LNCaP clone FGC (cell line): ENCODE data around the gene EPB41L2.

ENCODE experiments used
- DNase-seq: peaks from one replicate; pipeline ENCODE4 v3.0.0-alpha.2; 2011; ENCODE audit warnings: low read depth
- H3K4me3 ChIP-seq: 2 replicates; pipeline ENCODE4 v1.5.1; 2011; ENCODE audit warnings: mild to moderate bottlenecking, low read depth, low read length, control low read depth
- TF ChIP-seq, protein P1 (sequence below): IDR thresholded peaks from 2 replicates; pipeline ENCODE4 v1.5.1; 2012; ENCODE audit warnings: mild to moderate bottlenecking; ENCODE audit not compliant: control insufficient read depth, insufficient read depth; ENCODE audit errors: extremely low read depth

EPB41L2 gene

DNA sequence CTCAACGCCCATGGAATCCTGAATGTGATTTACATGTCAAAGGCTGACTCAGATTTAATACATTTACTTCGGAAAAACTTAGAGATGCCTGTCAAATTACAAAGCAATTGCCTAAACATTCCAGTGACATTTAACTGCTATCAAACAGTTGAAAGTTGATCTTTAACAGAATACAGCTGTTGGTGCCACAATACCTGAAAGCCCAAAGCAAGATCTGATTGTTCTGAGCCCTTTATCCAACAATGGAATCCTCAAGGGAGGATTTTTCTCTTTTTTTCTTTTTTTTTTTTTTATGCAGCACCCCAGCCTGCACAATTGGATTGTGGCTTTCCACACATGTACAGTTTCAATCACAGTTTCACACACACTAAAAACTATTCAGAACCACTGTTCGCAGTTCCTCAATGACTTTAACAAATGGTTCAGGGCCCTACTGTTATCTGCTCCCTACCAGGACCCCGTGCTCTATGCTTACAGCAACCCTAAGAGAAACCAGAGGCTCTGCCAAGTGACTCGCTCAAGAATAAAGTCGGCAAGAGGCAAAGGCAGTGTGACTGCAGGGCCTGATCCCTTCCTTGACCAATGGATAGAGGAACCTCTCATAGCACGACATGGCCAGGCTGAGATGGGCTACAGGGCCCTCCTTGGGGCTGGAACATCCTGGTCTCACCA, 33.3 kb downstream of the EPB41L2 start:
- DNase-seq: no peak
- TF ChIP-seq, protein P1, sequence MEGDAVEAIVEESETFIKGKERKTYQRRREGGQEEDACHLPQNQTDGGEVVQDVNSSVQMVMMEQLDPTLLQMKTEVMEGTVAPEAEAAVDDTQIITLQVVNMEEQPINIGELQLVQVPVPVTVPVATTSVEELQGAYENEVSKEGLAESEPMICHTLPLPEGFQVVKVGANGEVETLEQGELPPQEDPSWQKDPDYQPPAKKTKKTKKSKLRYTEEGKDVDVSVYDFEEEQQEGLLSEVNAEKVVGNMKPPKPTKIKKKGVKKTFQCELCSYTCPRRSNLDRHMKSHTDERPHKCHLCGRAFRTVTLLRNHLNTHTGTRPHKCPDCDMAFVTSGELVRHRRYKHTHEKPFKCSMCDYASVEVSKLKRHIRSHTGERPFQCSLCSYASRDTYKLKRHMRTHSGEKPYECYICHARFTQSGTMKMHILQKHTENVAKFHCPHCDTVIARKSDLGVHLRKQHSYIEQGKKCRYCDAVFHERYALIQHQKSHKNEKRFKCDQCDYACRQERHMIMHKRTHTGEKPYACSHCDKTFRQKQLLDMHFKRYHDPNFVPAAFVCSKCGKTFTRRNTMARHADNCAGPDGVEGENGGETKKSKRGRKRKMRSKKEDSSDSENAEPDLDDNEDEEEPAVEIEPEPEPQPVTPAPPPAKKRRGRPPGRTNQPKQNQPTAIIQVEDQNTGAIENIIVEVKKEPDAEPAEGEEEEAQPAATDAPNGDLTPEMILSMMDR: no peak
- no peak overlapping the region for H3K4me3 ChIP-seq

DNA sequence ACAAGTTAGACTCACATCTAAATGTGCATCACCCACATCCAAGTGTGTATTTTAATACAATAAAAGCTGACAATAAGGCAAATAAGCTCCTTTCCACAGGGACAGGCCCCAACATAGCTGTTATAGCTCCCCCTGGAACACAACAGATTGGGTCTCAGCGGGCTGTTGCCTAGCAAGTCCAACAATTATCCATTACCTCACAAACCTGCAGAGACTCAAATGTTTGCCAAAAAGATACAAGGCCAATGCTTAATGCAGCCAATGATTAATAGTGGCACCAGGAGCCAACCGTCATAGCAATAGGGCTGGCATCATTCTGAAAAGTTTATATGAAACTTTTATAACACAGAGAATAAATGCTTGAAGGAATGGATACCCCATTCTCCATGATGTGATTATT, 35.7 kb downstream of the EPB41L2 start:
- TF ChIP-seq, protein P1: no peak
- H3K4me3 ChIP-seq: no peak overlapping the region
- DNase-seq: no peak

DNA sequence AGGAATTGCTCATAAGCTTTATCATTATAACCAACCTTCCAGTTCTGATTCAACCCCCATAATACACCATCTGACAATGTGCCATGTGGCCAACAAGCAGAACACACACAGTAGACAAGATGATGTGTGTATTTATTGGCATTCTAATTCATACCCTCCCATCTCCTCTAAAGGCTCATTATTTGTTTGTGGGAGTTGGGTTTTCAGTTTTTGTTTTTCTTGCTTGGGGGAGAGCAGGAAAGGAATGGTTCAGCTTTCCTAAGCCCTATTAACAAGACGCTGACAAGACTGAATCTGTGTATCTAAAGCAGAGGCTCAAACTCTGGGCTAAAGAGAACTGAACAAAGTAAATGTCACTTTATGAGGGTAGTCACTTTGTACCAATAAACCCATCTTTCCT, 36.8 kb downstream of the EPB41L2 start:
- H3K4me3 ChIP-seq: no peak overlapping the region

DNA sequence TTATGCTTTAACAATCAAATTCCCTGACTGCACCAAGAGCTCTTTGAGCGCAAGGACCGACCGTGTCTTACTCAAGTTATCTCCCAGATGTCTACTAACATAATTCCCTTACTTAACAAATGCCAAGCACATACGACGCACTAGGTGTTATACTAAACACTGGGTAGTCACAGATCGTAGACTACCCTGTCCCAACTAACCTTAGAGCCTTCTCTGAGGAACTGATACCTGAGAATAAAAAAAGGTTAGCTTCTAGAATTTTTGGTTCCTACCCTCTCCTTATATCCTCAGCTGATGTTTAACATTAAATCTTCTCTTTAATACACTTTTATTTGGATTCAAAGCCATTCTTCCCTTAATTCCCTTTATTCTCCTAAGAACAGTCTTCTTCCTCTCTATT, 38.5 kb downstream of the EPB41L2 start:
- TF ChIP-seq, protein P1: no peak
- H3K4me3 ChIP-seq: no peak overlapping the region

More for the DNA sequence above, 36.8 kb downstream of the EPB41L2 start:
- TF ChIP-seq, protein P1: no peak
- DNase-seq: no peak

DNA sequence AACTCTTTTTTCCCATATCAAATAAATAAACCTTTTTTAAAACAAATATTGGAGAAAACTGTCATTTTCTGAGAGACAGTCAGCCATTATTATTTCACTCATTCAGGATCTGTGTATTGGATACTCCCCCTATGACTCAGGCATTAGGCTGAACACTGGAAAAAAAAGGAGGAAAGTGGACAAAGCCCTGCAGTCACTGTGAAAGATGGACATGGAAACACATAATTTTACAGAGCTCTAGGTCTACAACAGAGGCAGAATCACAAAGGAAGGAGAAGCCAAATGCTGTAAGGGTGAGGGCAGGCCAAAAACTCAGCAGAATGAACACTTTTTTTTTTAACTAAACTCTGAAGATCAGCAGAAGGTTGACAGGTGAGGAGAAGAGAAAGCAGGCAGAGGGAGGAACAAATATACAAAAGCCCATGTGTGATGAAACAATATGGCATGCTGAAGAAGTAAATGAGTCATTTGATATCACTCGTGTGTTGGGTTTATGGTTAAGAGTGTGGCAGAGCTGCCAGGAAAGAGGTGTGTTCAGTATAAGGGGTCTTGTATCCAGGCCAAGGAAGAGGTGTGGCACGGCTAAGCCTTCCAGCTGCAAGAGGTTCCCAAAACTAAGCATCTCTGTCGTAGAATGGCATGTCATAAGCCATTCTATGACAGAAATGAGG, 39.1 kb downstream of the EPB41L2 start:
- H3K4me3 ChIP-seq: no peak overlapping the region
- DNase-seq: no peak
- TF ChIP-seq, protein P1: no peak

More for the DNA sequence above, 38.5 kb downstream of the EPB41L2 start:
- DNase-seq: no peak

DNA sequence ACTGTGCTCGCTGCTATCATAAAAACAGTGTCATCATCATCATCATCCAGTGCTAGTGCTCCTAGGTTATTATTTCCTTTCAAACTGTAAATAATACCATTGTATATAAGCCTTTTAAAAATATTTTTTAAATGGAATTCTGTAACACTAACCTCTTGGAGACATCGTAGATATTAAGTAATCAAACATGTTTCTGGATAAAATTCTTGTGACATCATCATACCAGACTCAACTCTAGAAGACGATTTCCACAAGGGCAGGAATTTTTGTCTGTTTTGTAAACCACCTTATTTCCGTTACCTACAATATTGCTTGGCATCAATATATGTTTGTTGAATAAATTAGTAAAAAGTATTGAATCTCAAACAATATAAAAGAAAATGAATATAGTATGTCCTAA, 40.4 kb downstream of the EPB41L2 start:
- no peak for DNase-seq
- TF ChIP-seq, protein P1: no peak
- no peak overlapping the region for H3K4me3 ChIP-seq
